Smooth muscle cell (in vitro differentiated cells): Measurements from ENCODE around the gene CREB5. TPM values are rescaled to one million over a fixed set of nuclear protein-coding genes. Genes with fewer than 3 reads are reported as not detected.

Experiments
- DNase-seq: peaks from one replicate; lab custom pipeline; 2025; ENCODE audit not compliant: unreplicated experiment; lab: John Stamatoyannopoulos, UW
- H2AFZ ChIP-seq: fragments of 200-600 bp; sonication (generic); 2 replicates; pipeline ENCODE4 v1.6.0; 2016; ENCODE audit warnings: antibody characterized with exemption, low read depth, mild to moderate bottlenecking
- H3F3A ChIP-seq: fragments of 200-600 bp; sonication (generic); 2 replicates; pipeline ENCODE4 v1.6.0; 2017; ENCODE audit warnings: antibody characterized with exemption, low read depth
- H3K27ac ChIP-seq: fragments of 200-600 bp; sonication (generic); 2 replicates; pipeline ENCODE4 v1.5.1; 2016; ENCODE audit warnings: low read depth, mild to moderate bottlenecking
- H3K27me3 ChIP-seq: fragments of 200-600 bp; sonication (generic); 2 replicates; pipeline ENCODE4 v1.6.1; 2016; ENCODE audit warnings: low read depth, mild to moderate bottlenecking
- H3K36me3 ChIP-seq: fragments of 200-600 bp; sonication (generic); 2 replicates; pipeline ENCODE4 v1.5.1; 2016; ENCODE audit warnings: low read depth
- H3K4me1 ChIP-seq: fragments of 200-600 bp; sonication (generic); 2 replicates; pipeline ENCODE4 v1.5.1; 2016; ENCODE audit warnings: low read depth
- H3K4me2 ChIP-seq: fragments of 200-600 bp; sonication (generic); 2 replicates; pipeline ENCODE4 v1.6.0; 2016; ENCODE audit warnings: mild to moderate bottlenecking
- H3K4me3 ChIP-seq: fragments of 200-600 bp; sonication (generic); 2 replicates; pipeline ENCODE4 v1.5.1; 2016; ENCODE audit warnings: mild to moderate bottlenecking
- H3K79me2 ChIP-seq: fragments of 200-600 bp; sonication (generic); 2 replicates; pipeline ENCODE4 v1.6.0; 2016; ENCODE audit warnings: low read depth, mild to moderate bottlenecking
- H3K9ac ChIP-seq: fragments of 200-600 bp; sonication (generic); 2 replicates; pipeline ENCODE4 v1.6.0; 2016; ENCODE audit warnings: low read depth
- H3K9me3 ChIP-seq: fragments of 200-600 bp; sonication (generic); replicated peaks from 2 replicates; pipeline ENCODE4 v1.5.1; 2016; ENCODE audit warnings: low read depth
- H4K20me1 ChIP-seq: fragments of 200-600 bp; sonication (generic); 2 replicates; pipeline ENCODE4 v1.6.0; 2016; ENCODE audit warnings: low read depth
- CTCF ChIP-seq: fragments of 200-600 bp; sonication (generic); IDR thresholded peaks from 2 replicates; pipeline ENCODE4 v1.5.1; 2017; ENCODE audit warnings: borderline replicate concordance, mild to moderate bottlenecking, antibody characterized with exemption; ENCODE audit not compliant: insufficient read depth, poor library complexity, severe bottlenecking
- WGBS: methylation state at CpG from one replicate; pipeline ENCODE4 v1.1.7; 2016; ENCODE audit warnings: low lambda C conversion rate; 5-methylcytosine and 5-hydroxymethylcytosine counted together
- polyA plus RNA-seq: library from polyadenylated mRNA; unstranded; fragments of >200 nt; fragmentation: Nextera tagmentation; extraction: Ambion mirVana; gene quantifications from 2 replicates; pipeline ENCODE4 v1.2.1, GENCODE V29; 2016
- total RNA-seq: library from RNA; depleted of rRNA; stranded (reverse); fragments of >200 nt; gene quantifications from 2 replicates; pipeline ENCODE4 v1.2.3, GENCODE V29; 2014

CREB5 gene, protein sequence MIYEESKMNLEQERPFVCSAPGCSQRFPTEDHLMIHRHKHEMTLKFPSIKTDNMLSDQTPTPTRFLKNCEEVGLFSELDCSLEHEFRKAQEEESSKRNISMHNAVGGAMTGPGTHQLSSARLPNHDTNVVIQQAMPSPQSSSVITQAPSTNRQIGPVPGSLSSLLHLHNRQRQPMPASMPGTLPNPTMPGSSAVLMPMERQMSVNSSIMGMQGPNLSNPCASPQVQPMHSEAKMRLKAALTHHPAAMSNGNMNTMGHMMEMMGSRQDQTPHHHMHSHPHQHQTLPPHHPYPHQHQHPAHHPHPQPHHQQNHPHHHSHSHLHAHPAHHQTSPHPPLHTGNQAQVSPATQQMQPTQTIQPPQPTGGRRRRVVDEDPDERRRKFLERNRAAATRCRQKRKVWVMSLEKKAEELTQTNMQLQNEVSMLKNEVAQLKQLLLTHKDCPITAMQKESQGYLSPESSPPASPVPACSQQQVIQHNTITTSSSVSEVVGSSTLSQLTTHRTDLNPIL
- total RNA-seq: 18.2 and 35.1 TPM in 2 replicates
- 6.2 and 17.0 TPM in 2 replicates for polyA plus RNA-seq

DNA sequence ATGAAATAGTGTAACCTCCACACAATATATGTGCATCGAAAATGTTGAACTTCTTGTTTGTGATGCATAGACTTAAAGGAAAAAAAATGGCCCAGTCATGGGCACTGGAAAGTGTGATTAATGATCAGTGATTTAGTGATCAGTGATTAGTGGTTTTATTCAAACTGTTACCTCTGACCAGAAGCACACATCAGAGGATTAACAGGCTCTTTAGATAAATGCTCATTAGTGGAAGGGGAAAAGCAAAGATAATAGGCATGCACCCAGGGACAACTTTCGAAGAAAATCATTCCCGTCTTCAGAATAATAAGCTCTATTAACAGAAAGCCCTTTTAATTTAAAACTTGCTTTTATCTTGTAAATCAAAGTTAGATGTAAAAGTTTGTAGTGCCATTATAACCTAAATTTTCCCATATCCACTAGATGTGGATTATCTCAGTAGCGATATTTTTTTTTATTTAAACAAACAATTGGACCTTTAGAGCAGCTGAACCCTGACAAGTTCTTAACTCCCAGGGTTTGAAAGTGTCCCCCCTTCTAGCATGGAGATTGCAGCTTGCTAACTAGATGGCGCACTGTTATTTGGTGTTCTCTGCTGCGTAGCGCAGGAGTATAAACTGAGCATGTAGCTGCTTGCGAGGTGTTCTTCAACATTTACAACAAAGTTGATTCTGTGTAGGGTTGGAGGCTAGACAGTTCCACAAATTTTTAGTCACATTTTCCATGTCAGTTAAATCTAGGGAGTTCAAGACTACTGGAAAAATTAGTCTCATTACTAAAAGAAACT is at the start of gene CREB5:
CREB5 (plus strand) TSS at position 643 of the 787 bp plus-strand sequence. CDS start 397 bp downstream, outside the sequence.
- Histone ChIP-seq H4K20me1 (peaks cover 6% of the 10 kb centered on the region), H3F3A (peaks cover 13% of the 10 kb centered on the region), H3K4me1 (peaks cover 21% of the 10 kb centered on the region), H3K27ac (no peak within 1 kb of the TSS), H3K9me3 (no peaks in the 10 kb centered on the region), H3K4me2 (peak within 1 kb of the TSS; percentile 88), H3K4me3 (peak within 1 kb of the TSS; percentile 64), H3K79me2 (no peaks in the 10 kb centered on the region), H3K36me3 (no peaks in the 10 kb centered on the region), H3K27me3 (peaks cover 46% of the 10 kb centered on the region), H2AFZ (no peak within 1 kb of the TSS), H3K9ac (no peak within 1 kb of the TSS)
- no peak for TF ChIP-seq CTCF
- no peak for DNase-seq
- 37% methylated on average over 8 of the region's 8 CpGs for WGBS

DNA sequence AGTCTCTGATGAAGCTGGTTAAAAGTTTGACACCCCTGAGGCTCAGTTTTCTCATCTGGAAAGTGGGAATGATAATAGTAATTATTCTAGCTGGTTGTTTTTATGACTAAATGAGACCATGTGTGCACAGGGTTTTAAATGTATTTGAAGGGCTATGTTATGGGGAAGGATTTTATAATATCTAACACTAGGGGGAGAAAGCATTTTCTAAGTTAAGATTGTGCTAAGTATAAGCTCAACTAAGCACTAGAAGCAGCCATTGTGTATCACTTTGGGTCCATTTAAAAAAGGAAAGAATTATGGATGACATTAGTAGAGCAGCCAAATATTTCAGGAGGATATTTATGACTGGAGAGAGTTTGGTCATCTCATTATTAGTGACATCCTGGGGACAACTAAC is 49.5 kb upstream of the CREB5 start:
- H3K36me3 ChIP-seq: no peaks in the 10 kb centered on the region
- no peak for DNase-seq
- no peak overlapping the region for H3K4me3 ChIP-seq
- H3K4me2 ChIP-seq: no peak overlapping the region
- TF ChIP-seq CTCF: peak; percentile 14
- H2AFZ ChIP-seq: no peak overlapping the region
- H3K9me3 ChIP-seq: no peaks in the 10 kb centered on the region
- no peak overlapping the region for H3K9ac ChIP-seq
- no peaks in the 10 kb centered on the region for H3F3A ChIP-seq
- no peaks in the 10 kb centered on the region for H3K4me1 ChIP-seq
- no peaks in the 10 kb centered on the region for H3K79me2 ChIP-seq
- no peaks in the 10 kb centered on the region for H3K27me3 ChIP-seq
- no peaks in the 10 kb centered on the region for H4K20me1 ChIP-seq
- H3K27ac ChIP-seq: no peak overlapping the region

- H3F3A ChIP-seq: no peaks in the 10 kb centered on the region
- no peaks in the 10 kb centered on the region for H3K4me1 ChIP-seq
- H2AFZ ChIP-seq: no peak overlapping the region
- peak; percentile 15 for TF ChIP-seq CTCF
- H3K9me3 ChIP-seq: no peaks in the 10 kb centered on the region
- H3K4me3 ChIP-seq: no peak overlapping the region
- H3K27me3 ChIP-seq: no peaks in the 10 kb centered on the region
- H3K4me2 ChIP-seq: no peak overlapping the region
- H4K20me1 ChIP-seq: no peaks in the 10 kb centered on the region
- H3K79me2 ChIP-seq: no peaks in the 10 kb centered on the region
- H3K36me3 ChIP-seq: no peaks in the 10 kb centered on the region
- no peak overlapping the region for H3K9ac ChIP-seq
- DNase-seq: no peak
- 82% methylated on average over 3 of the region's 3 CpGs for WGBS
- H3K27ac ChIP-seq: no peak overlapping the region
These were observed 48.2 kb upstream of the CREB5 start for GRCh38 chr7:28364082-28364481.
